Glomerular visceral epithelial cell (primary cell): Measurements from ENCODE around the gene ACVR1C.

ENCODE experiments used
- DNase-seq: peaks from one replicate; pipeline ENCODE4 v3.0.0-alpha.2; 2016; ENCODE audit errors: extremely low spot score

ACVR1C gene

DNA sequence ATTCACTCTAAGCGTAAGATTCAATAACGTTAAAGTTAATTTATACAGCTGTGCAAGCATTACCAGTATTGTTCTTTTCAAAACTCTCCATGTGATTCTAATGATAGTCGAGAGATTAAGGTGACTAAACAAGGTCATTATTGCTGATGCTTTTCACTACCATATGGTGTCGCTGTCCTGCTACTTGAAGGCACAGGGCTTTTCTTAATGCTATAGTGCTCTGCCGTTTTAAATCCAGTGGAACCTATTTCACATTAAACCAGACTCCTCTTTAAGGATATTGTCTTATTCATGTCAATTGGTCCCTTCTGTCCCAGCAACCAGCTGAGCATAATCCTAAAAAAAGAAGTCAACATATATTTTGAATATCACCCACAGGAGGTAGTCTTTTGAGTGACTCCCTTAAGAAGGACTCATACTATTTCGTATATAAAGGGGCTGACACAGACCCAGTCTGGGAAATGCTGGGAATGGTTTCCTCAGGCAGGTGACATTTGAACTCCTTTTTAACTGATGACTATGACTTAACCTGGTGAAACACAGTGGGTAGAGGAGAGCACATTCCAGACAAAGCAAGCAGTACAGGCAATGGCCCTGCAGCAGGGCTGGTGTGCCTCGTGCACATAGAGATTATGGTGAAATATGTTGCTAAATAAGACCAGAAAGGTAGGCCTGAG, 130.9 kb downstream of the ACVR1C start:
- peak; percentile 26 for DNase-seq

DNA sequence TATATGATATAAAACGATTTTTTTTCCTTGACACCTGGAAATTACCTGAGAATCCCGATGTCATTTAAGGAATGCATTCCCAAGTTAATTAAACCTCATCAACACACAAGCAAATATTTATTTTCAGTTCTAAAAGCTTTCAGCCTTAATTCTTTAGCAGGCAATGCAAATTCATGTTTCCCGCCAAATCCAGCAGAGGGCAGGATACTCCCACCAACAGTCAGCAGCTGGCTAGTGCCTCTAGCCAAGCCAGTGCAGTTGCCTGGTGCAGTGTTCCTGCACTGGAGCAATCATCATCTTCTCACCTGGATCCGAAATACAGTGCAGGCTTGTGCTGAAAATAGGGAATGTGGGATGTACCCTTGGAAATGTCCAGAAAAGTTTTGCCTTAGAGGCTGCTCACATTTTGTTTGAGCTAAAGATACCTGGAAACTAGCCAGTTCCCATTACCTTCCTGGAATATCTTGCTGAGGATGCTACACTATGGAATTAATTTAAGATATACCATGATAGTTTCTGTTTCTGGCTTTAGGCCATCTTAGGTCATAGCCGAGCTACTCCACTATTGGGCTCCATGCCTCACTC, 136.4 kb downstream of the ACVR1C start:
- peak; percentile 62 for DNase-seq

DNA sequence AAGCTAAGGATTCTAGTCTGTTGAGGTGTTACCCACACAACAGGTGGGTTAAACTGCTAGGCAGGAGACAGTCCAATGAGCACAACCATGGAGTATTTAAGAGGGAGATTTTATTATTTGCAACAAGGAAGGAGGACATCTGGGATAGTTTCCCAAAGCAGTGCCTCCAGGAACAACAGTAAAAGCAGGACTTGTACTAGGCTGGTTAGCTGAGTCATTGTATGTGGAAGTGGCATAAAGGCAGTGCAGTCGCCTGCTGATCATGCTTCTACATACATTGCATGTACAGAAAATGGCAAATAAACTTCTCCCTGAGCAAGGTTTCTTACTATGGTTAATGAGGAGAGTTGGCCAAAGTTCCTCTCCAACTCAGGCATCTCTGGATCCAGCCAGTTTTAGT, 138.7 kb downstream of the ACVR1C start:
- DNase-seq, result no peak

DNA sequence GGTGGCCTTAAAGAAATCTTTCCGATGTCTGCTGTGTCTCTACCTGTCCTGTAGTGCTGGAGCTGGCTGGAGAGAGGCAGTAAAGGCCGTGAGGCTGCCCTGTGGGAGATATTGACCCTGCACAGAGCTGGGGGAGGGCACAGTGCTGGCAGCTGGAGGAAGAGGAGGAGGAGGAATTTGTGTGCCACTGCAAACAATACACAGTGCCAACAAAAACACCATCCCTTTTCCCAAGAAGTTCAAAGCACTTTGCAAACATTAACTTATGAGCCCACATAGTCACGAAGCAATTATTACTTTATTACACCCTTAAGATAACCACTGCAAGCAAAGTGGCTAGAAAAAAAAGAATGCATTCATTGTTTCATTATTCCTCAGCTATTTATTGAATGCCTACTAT, 139.8 kb downstream of the ACVR1C start:
- peak; percentile 59 for DNase-seq

DNA sequence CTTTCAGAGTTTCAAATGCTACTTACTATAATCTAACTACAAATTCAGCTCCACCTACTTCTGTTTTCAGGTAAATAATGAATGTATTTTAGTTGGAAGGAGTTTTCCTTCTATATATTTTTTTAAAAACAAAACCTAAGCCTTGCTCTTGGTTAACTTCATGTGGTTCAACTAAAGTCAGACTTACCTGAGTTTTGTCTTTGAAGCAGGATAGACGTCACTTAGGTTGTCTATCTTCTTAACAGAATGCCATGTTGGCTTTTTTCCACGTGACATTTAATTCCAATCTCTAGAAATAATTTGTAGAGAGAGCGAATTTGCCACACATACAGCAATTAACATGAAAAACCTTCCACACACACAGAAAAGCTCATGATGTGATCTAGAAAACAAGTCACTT, 140.9 kb downstream of the ACVR1C start:
- no peak for DNase-seq

DNA sequence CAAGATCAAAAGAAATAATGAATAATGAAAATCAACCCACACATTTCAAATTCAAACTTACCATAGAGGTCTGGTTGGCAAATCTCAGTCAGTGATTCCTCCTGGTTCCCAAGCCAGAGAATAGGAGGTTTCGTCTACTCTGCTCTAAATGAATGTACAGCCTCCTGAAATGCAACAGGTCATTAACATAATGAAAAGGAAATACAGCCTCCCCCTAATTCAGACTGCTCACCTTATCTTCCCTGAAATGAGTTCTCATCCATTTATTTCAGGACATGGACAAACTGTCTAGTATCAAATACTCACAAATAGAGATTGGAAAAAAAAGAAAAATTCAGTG, 141.4 kb downstream of the ACVR1C start:
- no peak for DNase-seq

DNA sequence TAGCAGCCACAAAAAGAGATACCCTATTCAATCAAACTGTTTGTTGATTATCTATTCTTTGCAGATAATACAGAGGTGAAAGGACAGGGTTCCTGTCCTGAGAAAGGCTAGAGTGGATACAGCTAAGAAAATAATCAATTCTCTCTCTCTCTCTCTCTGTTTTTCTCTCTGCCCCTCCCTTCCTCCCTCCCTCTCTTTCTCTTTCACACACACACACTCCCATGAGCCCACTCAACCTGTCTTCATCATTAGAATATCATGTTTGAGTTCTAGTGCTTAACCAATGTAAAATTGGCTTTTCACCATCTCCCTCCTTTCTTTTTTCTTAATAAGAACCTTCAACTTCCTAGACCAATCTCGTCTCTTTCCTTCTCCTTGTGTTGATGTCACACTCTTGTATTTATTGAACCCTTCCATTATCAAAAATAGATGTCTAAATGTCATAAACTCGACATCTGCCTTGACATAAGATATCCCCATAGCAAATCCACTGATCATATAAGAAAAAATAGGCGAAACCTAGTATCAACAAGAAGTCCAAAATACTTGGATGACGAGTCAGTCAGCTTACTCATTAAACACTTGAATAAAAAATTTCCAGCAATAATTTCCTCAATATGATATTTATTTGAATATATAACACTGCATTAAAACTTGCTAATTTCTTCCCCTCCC, 141.9 kb downstream of the ACVR1C start:
- DNase-seq, result peak; percentile 17

DNA sequence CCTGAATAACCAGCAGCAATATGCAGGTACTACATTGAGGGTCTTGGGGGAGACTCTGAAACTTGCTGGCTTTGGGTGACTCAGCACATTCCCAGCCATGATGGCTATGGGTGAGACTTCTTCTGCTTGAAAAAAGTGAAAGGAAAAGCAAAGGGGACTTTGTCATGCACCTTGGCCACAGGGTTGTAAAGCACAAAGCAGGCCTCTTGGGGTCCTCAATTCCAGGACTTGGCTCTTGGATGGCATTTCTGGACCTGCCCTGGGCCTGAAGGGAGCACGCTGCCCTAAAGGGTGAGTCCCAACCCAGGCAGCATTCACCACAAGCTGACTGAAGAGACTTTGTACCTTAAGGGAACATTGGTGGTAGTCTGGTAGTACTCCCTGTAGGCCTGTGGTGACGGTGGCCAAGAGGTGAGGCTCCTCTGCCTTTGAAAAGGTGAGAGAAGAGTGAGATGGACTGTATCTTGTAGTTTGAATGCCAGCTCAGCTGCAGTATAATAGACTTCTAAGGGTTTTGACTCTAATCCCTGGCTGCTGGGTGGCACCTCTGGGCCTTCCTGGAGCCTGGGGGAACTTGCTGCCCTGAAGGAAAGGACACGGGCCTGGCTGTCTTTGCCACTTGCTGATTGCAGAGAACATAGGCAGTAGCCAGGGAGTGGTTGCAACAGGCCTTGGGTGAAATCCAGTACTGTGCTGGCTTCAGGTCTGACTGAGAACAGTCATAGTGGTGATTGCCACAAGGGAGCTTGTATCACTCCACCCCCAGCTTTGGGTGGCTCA, 148.3 kb downstream of the ACVR1C start:
- DNase-seq, result no peak

DNA sequence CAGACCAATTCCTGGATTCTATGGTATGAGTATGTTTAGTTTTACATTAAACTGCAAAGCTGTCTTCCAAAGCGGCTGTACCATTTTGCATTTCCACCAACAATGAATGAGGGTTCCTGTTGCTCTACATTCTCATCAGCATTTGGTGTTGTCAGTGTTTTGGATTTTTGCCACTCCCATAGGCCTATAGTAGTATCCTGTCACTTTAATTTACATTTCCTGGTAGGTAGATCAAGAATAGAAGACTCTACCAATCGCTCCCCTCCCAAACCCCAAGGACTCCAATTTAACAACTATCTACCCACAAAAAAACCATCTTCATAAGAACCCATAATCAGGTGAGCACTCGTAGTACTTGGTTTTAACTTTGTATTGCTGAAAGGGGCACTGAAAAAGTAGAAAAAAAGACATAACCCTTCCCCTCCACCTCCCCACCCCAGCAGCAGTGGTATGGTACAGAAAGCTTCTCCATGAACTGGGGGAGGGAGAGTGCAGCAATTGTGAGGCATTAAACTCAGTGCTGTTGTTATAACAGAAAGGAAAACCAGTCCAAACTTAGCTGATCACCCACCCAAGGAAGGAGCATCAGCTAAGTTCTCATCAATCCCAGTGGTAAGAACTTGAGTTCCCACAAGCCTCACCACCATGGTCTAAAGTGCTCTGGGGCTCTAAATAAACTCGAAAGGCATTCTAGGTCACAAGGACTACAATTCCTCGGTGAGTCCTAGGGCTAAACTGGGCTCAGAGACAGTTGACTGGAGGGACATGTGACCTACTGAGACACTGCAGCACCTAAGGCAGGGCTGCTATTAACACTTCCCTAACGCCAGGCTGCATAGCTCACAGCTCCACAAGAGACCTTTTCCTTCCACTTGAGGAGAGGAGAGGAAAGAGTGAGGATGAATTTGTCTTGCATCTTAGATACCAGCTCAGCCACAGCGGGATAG, 149.3 kb downstream of the ACVR1C start:
- DNase-seq, result no peak

DNA sequence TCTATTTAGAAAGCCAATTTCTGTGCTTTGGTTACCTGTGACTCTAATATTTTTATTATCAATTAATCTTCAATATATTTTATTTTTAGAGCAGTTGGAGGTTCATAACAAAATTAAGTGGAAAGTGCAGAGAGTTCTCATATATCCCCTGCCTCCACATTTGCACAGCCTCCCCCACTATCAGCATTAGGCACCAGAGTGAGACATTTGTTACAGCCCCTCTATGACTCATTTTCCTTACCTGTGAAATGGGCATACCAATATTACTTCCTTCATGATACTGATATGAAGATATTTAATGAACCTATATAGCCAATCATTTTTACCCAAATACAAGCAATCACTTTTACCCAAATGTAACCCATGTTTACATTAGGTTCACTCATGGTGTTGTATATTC, 150.7 kb downstream of the ACVR1C start:
- DNase-seq, result no peak

DNA sequence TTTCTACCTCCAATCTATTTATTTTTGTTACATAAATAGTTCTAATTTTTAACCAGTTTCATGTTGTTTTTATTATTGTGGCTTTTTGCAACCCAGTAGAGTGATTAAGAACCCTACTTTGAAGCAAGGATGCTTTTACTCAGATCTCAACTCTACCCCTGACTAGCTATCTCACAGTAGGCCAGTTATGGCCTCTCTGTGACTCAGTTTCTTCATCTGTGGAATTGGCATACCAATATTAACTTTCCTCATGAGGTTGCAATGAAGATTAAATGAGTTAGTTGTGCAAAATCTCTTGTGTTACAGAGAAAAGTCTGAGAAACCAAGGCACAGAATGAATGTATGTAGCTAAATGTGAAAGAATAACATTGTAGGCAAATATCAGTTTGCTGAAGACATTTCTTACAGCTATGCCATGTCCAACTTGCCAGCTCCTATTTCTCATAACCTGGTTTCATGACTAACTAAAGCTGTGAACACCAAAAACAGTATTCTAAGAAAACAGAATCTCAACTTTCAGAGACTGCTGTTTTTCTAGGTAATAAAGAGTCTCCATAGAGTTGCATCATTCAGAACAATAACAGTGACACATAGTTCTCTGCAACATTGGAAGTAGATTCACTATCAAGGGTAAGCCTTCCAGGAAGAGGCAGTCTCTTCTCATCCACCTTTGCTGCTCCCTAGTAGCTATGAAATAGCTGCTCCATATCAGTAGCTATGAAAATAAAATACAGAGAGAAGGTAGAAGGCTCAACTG, 151.5 kb downstream of the ACVR1C start:
- no peak for DNase-seq
